Activated CD4-positive, alpha-beta T cell treated with anti-CD3 and anti-CD28 coated beads, Interleukin-2, amount 50 U/mL, for 4 hours (primary cell): Measurements from ENCODE around the gene HIF3A.
"Not testable (repeated sequence)": the region's sequence is repeated elsewhere in the genome, so short reads cannot be mapped to it uniquely, and the experiment has no call there.

ENCODE experiments used
- DNase-seq, 2 experiments: peaks; one replicate each; pipeline ENCODE4 v3.0.0-alpha.2; 2020

The HIF3A gene

DNA sequence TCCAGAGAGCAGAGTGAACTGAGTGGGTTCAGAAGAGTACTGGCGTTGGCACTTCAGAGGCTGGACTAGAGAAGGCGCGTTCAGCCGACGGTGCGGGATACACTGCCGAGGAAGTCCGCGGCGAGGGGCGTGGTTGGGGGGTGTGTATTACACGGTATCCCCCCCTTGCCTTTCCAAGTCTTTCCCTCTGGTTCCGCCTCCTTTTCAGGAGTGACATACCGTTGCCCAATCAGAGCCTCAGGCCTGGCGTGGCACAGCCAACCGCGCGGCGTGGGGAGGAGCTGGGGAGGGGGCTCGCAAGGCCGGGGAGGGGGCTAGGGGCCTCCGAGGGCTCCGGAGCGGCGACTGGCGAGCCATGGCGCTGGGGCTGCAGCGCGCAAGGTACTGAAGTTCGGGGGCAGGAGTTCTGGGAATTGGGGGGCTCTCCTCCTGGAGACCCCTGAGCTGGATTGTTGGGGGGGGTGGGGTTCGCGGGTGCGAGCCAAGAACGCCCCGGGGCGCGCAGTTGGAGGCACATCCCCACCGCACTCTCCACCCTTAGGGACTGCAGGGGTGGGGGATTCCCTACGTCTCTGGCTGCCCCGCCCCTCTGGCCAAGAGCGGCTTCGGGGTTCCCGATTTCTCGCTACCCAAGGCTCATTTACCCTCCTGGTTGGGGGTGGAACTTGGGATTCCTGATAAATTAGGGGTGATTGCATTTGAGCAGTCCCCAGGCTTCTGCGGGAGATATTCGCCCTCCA, at the start of gene HIF3A:
Gene HIF3A (plus strand): TSS at position 321 of the 740 bp plus-strand sequence. CDS start 35 bp downstream, at position 356.
- DNase-seq: no peak

DNA sequence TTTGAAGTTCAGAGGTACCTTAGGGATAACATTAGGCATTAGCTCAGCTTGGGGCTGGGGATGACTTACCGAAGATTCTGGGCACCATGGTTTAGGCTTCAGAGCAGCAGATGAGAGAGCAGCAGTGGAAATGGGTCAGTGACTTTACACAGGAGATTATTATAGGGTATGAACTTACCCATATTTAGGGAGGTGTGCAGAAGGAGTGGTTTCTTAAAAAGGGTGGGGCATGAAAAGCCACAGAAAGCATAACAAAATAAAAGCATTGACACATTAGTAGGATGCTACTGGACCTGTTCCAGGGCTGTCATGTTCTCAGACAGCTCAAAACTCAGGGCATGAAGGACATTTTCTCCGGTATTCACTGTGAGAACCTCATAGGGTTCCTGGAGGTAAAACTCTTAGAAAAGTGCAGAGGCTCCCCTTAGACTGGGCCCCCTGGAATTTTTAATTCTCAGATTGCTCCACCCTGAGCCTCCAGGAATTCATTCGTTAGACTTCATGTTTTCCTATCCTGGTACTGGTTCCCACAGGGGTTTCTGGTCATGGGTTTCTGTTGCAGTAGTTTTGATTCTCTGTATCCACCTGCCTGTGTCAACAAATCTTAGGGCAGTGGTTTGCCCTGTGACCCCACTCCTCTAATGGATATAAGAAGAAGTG, 46.6 kb upstream of the HIF3A start:
- no peak for DNase-seq

- DNase-seq: no peak
These were observed 45.4 kb upstream of the HIF3A start for GRCh38 chr19:46251416-46251815.

DNA sequence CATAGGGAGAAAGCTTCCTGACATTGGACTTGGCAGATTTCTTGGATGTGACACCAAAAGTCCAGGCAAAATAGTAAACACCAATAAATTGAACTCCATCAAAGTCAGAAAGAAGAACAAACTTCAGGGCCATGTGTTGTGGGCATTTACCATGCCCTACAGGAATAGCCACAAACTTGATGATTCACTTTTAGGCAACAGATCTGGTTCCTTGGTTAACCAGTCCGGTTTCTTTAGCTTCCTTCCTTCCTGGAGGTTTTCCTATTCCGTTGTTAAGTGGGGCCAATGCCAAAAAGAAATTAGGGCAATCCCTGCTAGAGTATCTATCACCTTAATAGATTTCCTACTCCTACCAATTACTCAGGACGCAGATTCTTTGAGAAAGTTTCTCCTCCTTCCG, 42.1 kb upstream of the HIF3A start:
- no peak for DNase-seq

- DNase-seq: no peak
These were observed 40.0 kb upstream of the HIF3A start for GRCh38 chr19:46256855-46257254.

GRCh38 chr19:46261501-46261900, 35.3 kb upstream of the HIF3A start:
- not testable (repeated sequence) for DNase-seq

DNA sequence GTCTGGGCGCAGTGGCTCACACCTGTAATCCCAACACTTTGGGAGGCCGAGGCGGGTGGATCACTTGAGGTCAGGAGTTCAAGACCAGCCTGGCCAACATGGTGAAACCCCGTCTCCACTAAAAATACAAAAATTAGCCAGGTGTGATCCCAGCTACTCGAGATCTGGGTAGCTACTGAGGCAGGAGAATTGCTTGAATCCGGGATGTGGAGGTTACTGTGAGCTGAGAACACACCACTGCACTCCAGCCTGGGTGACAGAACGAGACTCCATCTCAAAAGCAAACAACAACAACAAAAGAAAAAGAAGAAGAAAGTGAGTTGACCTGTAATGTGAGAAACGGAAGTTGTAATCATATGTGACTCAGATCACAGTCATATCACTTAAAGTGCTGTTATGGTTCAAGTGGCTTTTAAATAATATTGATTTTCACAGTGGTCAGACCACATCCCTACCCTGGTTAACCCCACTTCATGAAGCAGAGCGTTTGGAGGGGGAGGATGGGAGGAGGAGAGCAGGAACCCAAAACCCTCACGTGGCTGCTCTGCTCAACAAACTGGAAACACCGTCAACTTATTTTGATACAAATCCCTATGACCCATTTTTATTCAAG, 34.1 kb upstream of the HIF3A start:
- DNase-seq: peak; percentile 8 to 18

- DNase-seq: not testable (repeated sequence)
These were observed 32.0 kb upstream of the HIF3A start for GRCh38 chr19:46264801-46265200.

DNA sequence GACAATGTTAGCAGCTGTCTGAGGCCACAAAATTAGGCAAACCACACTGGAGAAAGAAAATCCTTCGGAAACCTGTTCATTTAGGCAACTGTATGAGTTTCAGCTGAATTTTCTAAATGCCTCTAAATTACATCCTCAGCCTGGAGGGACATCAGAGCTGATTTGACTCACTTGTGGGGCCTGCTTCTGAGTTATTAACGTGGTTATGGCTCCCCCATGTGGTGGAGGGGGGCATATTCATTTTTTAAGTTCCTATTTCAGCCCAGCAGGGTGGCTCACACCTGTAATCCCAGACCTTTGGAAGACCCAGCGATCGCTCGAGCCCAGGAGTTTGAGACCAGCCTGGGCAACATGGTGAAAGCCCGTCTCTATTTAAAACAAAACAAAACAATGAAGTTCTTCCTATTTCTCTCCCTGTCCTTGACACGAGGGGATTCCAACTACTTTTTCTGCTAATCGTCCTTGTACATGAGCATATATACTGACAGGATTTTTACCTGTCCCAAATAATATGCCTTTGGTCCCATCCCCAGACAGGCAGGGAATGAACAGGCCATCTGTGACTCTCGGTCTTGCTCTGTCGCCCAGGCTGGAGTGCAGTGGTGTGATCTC, 31.5 kb upstream of the HIF3A start:
- peak; percentile 50 to 61 for DNase-seq

- DNase-seq: no peak
These were observed 27.7 kb upstream of the HIF3A start for GRCh38 chr19:46269101-46269500.

DNA sequence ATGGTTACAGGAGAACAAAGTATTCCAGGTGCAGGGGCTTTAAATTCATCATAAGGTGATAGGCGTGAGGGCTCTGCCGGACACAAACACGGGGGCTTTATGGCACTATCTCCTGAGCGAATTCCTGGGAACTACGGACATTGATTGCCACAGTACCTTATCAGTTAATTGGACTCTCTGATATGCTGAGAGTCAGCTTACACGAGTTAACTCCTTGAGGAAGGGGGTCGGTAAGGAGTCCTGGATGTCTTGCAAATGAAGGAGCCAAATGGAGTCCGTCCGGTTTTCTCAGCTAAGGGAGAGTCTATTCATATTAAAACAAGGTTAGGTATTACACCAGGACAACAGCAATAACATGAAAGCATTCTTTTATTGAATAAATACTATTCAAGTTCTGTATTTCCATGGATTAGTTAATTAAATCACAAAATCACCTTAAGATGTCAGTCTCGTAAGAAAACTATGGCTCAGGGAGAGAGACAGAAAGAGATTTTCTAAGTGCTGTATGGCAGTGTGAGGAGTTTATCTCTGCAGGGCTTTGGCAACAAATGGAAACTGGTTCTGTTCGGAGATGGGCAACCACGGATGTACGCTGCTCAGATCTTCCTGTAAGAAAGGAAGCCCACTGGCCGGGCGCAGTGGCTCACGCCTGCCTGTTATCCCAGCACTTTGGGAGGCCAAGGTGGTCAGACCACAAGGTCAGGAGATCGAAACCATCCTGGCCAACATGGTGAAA, 26.2 kb upstream of the HIF3A start:
- DNase-seq: no peak

- no peak for DNase-seq
These were observed 25.2 kb upstream of the HIF3A start for GRCh38 chr19:46271481-46272197.

- not testable (repeated sequence) for DNase-seq
These were observed 22.9 kb upstream of the HIF3A start for GRCh38 chr19:46273931-46274330.

- no peak for DNase-seq
These were observed 17.7 kb upstream of the HIF3A start for GRCh38 chr19:46279177-46279576.

DNA sequence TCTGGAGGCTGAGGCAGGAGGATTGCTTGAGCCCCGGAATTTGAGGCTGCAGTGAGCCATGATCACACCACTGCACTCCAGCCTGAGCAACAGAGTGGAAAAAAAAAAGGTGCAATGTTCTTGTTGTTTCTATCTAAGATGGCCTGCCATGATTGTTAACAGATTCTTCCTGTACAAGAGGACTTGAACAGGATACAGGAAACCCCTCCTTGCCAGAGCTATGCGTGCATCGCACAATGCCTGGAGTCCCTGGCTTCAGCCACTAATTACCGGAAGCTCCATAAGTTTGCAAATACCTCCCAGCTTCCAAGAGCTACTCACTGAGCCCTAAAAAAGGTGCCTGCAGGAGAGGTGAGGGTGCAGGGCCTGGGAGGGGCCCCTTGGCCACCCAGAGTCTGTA, 13.1 kb upstream of the HIF3A start:
- DNase-seq: no peak

DNA sequence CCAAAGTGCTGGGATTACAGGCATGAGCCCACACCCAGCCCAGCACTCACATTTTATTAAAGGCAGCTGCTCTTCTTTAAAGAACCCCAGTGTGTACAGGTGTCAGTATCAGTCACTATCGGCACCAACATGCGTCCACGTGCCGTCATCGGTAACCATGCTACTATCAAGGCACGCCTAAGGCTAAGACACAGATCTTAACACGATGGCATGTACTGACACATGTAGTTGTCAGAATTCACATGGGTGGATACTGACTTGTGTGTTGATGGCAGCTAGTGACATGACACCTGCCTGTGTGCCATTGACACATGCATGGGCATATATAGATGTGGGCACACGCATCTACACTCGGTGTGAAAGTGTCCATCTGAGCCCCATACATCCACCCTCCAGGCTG, 12.2 kb upstream of the HIF3A start:
- DNase-seq: no peak

DNA sequence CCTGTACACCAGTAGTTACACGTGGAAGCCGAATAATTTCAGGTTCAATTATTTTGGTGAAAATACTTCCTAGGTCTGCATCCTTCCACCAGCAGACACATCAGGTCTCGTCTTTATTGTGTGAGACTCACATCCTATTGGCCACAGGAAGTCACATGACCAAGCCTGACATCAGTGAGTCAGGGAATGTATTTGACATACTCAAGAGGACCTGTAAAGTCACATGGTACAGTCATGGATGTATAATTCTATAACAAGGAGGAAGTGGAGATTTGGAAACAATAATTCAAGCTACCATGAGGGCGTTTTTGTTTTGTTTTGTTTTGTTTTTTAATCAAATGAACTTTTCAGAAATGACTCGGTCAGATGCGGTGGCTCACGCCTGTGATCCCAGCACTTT, 9.3 kb upstream of the HIF3A start:
- no peak for DNase-seq

- DNase-seq: no peak
These were observed 7.8 kb upstream of the HIF3A start for GRCh38 chr19:46288896-46289588.

DNA sequence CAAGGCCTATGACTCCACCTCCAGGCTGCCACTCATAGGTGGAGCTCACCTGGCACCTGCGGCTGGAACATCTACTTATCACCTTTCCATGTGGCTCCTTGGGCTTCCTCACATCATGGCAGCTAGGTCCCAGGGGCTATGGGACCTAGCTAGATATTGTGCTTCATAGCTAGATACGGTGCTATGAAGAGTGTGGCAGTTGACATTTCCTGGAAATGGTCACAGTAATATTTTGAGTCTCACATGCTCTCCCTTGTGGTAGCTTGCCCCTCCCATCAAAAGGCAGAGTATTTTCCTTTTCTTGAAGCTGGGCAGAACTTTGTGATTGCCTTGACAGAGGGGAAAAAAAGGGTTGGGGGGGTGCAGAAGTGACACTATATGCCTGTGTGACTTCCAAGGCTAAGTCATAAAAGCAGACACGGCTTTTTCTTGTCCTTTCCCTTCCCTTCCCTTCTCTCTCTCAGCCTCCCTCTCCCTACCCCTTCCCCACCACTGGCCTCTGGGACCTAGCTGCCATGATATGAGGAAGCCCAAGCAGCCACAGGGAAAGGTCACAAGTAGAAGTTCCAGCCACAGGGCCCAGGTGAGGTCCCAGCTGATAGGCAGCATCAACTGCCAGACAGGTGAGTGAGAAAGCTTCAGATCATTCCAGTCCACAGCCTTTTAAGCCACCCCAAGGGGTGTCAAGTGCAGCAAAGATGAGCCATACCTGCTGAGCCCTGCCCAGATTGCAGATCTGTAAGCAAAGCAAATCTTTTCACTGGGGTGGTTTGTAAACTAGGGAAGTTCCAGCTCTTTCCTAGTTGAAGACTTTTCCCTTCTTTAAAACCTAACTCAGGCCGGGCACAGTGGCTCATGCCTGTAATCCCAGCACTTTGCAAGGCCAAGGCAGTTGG, 6.9 kb upstream of the HIF3A start:
- no peak for DNase-seq

- no peak for DNase-seq
These were observed 5.0 kb upstream of the HIF3A start for GRCh38 chr19:46291829-46292228.

GRCh38 chr19:46294494-46294893, 2.3 kb upstream of the HIF3A start:
- DNase-seq: no peak
